ENCODE data around the gene FRMD3. TPM values are rescaled to one million over a fixed set of nuclear protein-coding genes. Genes with fewer than 3 reads are reported as not detected.

FRMD3 gene
- total and polyA plus RNA-seq, 2 donors (not counting 3 experiments of a cell fraction or from before 2014, with no cell fraction given) = 3.0 to 6.1 TPM

GRCh38 chr9:83536332-83536731, 1.9 kb downstream of the FRMD3 start:
- no peaks in the 10 kb centered on the region for H4K20me1 ChIP-seq (replicated peaks; ENCODE audit: control insufficient read depth, extremely low read depth, insufficient read depth, low read length)
- BruUV-seq (replicated peaks) = no TSS peak
- H3K4me1 ChIP-seq (ENCODE audit: control insufficient read depth, extremely low read depth, insufficient read depth, low read length) = peaks cover 6% of the 10 kb centered on the region
- no peak overlapping the region for H3K27ac ChIP-seq (ENCODE audit: insufficient read depth, low read depth, low read length)
- no peak for TF ChIP-seq POLR2AphosphoS5 (IDR thresholded peaks at IDR 0.05; ENCODE audit: insufficient read depth, low read depth, low read length)
- H3K36me3 ChIP-seq (ENCODE audit: control insufficient read depth in 2 of 2, extremely low read depth in 1 of 2, insufficient read depth in 2 of 2, low read length in 2 of 2) = no peaks in the 10 kb centered on the region
- no peaks in the 10 kb centered on the region for H3K79me2 ChIP-seq (ENCODE audit: control insufficient read depth, insufficient read depth, low read length)
- H2AFZ ChIP-seq (ENCODE audit: low read depth, low read length) = no peak overlapping the region
- H3K9me1 ChIP-seq (replicated peaks; ENCODE audit: control insufficient read depth, extremely low read depth, insufficient read depth, low read length) = no peaks in the 10 kb centered on the region
- ChIA-PET POLR2A (no interaction called here), CTCF (interaction anchor here (1.0 to 10.8 kb wide), 4 partner anchors 12 to 315 kb away, joined by 3 to 267 read pairs (median 4); no protein-coding TSS in a partner anchor)
- dilution Hi-C loops (cut with MboI; ENCODE audit: extremely low pct_ligation_motif_present, low sequenced_read_pairs) = no loop called here
- DNase-seq (ENCODE audit: low read depth, low spot score) (no peak), FAIRE-seq (no peak)
- H3K9me3 ChIP-seq (replicated peaks; ENCODE audit: control insufficient read depth, insufficient read depth, low read length) = no peaks in the 10 kb centered on the region
- H3K4me3 ChIP-seq (replicated peaks in 1 of 3; ENCODE audit: insufficient read depth in 1 of 3, low read depth in 1 of 3, low read length in 3 of 3) = no peak overlapping the region
- intact Hi-C loops (cut with micrococcal nuclease) = loop anchor here (5.0 kb wide), 1 partner anchor 269 kb away; no protein-coding TSS in a partner anchor
- H3K27me3 ChIP-seq (ENCODE audit: control insufficient read depth in 2 of 2, insufficient read depth in 2 of 2, low read length in 2 of 2) = peaks cover 8 to 19% of the 10 kb centered on the region in 2 experiments
- no peak overlapping the region for H3K9ac ChIP-seq (replicated peaks; ENCODE audit: extremely low read depth, insufficient read depth, low read length)
- H3K4me2 ChIP-seq (ENCODE audit: insufficient read depth, low read length) = no peak overlapping the region

- TF ChIP-seq FOS (IDR thresholded peaks at IDR 0.05; ENCODE audit: borderline replicate concordance, insufficient read depth, low read length) (no peak), MAX (IDR thresholded peaks at IDR 0.05; ENCODE audit: insufficient read depth, insufficient read length) (no peak), POLR2A (IDR thresholded peaks at IDR 0.05; ENCODE audit: low read depth, low read length) (no peak), EZH2 (IDR thresholded peaks at IDR 0.05; ENCODE audit: borderline replicate concordance, low read depth, low read length, severe bottlenecking) (no peak), GATA2 (IDR thresholded peaks at IDR 0.05; ENCODE audit: insufficient read depth, insufficient read length, low read depth, low read length) (no peak), MYC (IDR thresholded peaks at IDR 0.05; ENCODE audit: low read depth, low read length) (no peak)
- H3K27me3 ChIP-seq (ENCODE audit: control insufficient read depth in 2 of 2, insufficient read depth in 2 of 2, low read length in 2 of 2) = peaks cover 8 to 19% of the 10 kb centered on the region in 2 experiments
- H3K9me1 ChIP-seq (replicated peaks; ENCODE audit: control insufficient read depth, extremely low read depth, insufficient read depth, low read length) = no peaks in the 10 kb centered on the region
- no peak overlapping the region for H3K4me2 ChIP-seq (ENCODE audit: insufficient read depth, low read length)
- H3K9me3 ChIP-seq (replicated peaks; ENCODE audit: control insufficient read depth, insufficient read depth, low read length) = no peaks in the 10 kb centered on the region
- dilution Hi-C loops (cut with MboI; ENCODE audit: extremely low pct_ligation_motif_present, low sequenced_read_pairs) (no loop called here), intact Hi-C loops (cut with micrococcal nuclease) (loop anchor here (5.0 kb wide), 1 partner anchor 268 kb away; no protein-coding TSS in a partner anchor)
- ChIA-PET CTCF (interaction anchor here (0.7 to 2.2 kb wide), 6 partner anchors 8 to 337 kb away, joined by 3 to 21 read pairs (median 6); no protein-coding TSS in a partner anchor), POLR2A (no interaction called here)
- FAIRE-seq = no peak
- BruUV-seq (replicated peaks) = no TSS peak
- no peak overlapping the region for H3K27ac ChIP-seq (ENCODE audit: insufficient read depth, low read depth, low read length)
- no peaks in the 10 kb centered on the region for H3K36me3 ChIP-seq (ENCODE audit: control insufficient read depth in 2 of 2, extremely low read depth in 1 of 2, insufficient read depth in 2 of 2, low read length in 2 of 2)
- no peaks in the 10 kb centered on the region for H3K79me2 ChIP-seq (ENCODE audit: control insufficient read depth, insufficient read depth, low read length)
- peaks cover 6% of the 10 kb centered on the region for H3K4me1 ChIP-seq (ENCODE audit: control insufficient read depth, extremely low read depth, insufficient read depth, low read length)
- H4K20me1 ChIP-seq (replicated peaks; ENCODE audit: control insufficient read depth, extremely low read depth, insufficient read depth, low read length) = no peaks in the 10 kb centered on the region
- no peak for DNase-seq (ENCODE audit: low read depth, low spot score)
- no peak overlapping the region for H3K9ac ChIP-seq (replicated peaks; ENCODE audit: extremely low read depth, insufficient read depth, low read length)
- no peak overlapping the region for H3K4me3 ChIP-seq (replicated peaks in 1 of 3; ENCODE audit: insufficient read depth in 1 of 3, low read depth in 1 of 3, low read length in 3 of 3)
- H2AFZ ChIP-seq (ENCODE audit: low read depth, low read length) = no peak overlapping the region
Observed at GRCh38 chr9:83535736-83536135, 2.5 kb downstream of the FRMD3 start.

All from endothelial cell of umbilical vein (primary cell).